Myocyte (in vitro differentiated cells): Measurements from ENCODE around the gene SLC49A4. TPM values are rescaled to one million over a fixed set of nuclear protein-coding genes. Genes with fewer than 3 reads are reported as not detected.

Experiments
- DNase-seq: peaks from one replicate; pipeline ENCODE4 v3.0.0-alpha.2; 2012; ENCODE audit warnings: low read depth
- total RNA-seq: library from RNA; depleted of rRNA; stranded (reverse); fragments of >200 nt; gene quantifications from 2 replicates; pipeline ENCODE4 v1.2.3, GENCODE V29; 2014

Gene SLC49A4
- total RNA-seq, 1 donor from 2014 or later: 16.7 TPM

- DNase-seq: no peak
Measured at GRCh38 chr3:122927726-122928125, 132.9 kb downstream of the SLC49A4 start.

- DNase-seq: no peak
Measured at GRCh38 chr3:122928396-122929187, 133.7 kb downstream of the SLC49A4 start.

GRCh38 chr3:122929188-122930062 is 134.6 kb downstream of the SLC49A4 start:
- DNase-seq: no peak

- no peak for DNase-seq
Measured at GRCh38 chr3:122930063-122930997, 135.5 kb downstream of the SLC49A4 start.

Other genes with a start within 250 kb of the SLC49A4 start
- 20.3 and 28.6 TPM in 2 replicates for gene PARP9, start 230.8 kb upstream of the SLC49A4 start, total RNA-seq
- 17.3 and 19.6 TPM in 2 replicates for gene DTX3L, start 230.7 kb upstream of the SLC49A4 start, total RNA-seq
- 0.08 TPM in 1 of 2 replicates, not detected in the other for gene PARP15, start 217.4 kb upstream of the SLC49A4 start, total RNA-seq
- 11.3 and 14.1 TPM in 2 replicates for gene PARP14, start 114.2 kb upstream of the SLC49A4 start, total RNA-seq
- gene HSPBAP1, start 1.2 kb upstream of the SLC49A4 start, total RNA-seq: 5.4 and 7.6 TPM in 2 replicates
- 0.08 and 0.94 TPM in 2 replicates for gene SEMA5B, start 232.7 kb downstream of the SLC49A4 start, total RNA-seq